ENCODE results near the gene TMEM270. TPM values are rescaled to one million over a fixed set of nuclear protein-coding genes. Genes with fewer than 3 reads are reported as not detected.

TMEM270 gene
- total and polyA plus RNA-seq, 8 donors, result 0.25 to 0.31 TPM; not detected in 6

DNA sequence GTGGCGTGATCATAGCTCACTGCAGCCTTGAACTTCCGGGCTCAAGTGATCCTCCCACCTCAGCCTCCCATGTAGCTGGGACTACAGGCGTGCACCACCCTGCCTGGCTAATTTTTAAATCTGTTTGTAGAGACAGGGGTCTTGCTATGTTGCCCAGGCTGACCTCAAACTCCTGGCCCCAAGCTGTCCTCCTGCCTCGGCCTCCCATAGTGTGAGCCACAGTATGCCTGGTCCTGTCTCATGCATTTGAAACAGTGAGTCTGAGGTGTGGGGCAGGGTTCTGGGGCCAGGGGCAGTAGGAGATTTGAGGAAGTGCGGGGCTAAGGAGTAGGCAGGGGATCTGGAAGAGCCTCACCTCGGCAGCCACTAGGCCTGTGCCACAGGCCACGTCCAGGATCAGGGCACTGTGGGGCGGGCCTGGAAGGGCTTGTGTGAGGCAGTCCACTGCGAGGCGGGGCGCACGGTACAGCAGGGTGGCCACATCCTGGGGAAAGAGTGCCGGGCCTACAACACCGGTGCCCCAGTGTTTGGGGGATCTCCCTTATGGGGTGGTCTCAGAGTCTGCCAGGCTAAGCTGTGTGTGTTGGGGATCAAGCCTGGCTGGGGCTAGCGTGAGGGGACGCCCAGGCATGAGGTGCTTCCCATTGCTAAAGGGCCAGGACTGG is 20.1 kb upstream of the TMEM270 start:
- H3K27ac ChIP-seq, result no peak overlapping the region
- 94 to 95% methylated on average over 16 of the region's 16 CpGs for WGBS, 2 donors
- no peak for FAIRE-seq

DNA sequence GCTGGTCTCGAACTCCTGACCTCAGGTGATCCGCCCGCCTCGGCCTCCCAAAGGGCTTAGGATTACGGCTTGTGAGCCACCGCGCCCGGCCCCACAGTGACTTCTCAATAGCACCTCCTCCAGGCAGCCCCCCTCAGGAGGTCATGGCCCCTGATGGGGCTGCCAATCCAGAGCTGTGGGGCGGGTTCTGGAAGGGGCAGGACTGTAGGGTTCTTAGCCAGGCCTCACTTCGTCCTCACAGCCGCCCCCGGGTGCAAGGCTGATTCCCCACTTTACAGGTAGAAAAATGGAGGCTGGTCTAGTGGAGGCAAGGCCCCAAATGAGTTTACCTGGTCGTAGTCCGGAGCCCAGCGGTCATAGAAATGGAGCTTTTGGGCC is 19.3 kb upstream of the TMEM270 start:
- intact Hi-C loops (cut with DNase I), result no loop called here
- H3K9me3 ChIP-seq, result no peaks in the 10 kb centered on the region
- FAIRE-seq, result no peak
- no peaks in the 10 kb centered on the region for H3K27me3 ChIP-seq
- peak in 3 of 4 donors; percentile 12 to 13 (median 13) for ATAC-seq
- peak overlapping the region; percentile 39 to 62 (median 54) for H3K4me3 ChIP-seq
- H3K36me3 ChIP-seq, result no peaks in the 10 kb centered on the region
- DNase-seq, result peak in 3 of 6 donors; percentile 36 to 72 (median 48)
- TF ChIP-seq, protein P1, sequence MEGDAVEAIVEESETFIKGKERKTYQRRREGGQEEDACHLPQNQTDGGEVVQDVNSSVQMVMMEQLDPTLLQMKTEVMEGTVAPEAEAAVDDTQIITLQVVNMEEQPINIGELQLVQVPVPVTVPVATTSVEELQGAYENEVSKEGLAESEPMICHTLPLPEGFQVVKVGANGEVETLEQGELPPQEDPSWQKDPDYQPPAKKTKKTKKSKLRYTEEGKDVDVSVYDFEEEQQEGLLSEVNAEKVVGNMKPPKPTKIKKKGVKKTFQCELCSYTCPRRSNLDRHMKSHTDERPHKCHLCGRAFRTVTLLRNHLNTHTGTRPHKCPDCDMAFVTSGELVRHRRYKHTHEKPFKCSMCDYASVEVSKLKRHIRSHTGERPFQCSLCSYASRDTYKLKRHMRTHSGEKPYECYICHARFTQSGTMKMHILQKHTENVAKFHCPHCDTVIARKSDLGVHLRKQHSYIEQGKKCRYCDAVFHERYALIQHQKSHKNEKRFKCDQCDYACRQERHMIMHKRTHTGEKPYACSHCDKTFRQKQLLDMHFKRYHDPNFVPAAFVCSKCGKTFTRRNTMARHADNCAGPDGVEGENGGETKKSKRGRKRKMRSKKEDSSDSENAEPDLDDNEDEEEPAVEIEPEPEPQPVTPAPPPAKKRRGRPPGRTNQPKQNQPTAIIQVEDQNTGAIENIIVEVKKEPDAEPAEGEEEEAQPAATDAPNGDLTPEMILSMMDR (IDR thresholded peaks at IDR 0.05), result no peak
- peak overlapping the region in 3 of 4 donors; percentile 42 to 82 (median 74) for H3K27ac ChIP-seq
- H3K4me1 ChIP-seq, result peaks cover 4 to 7% (median 4%) of the 10 kb centered on the region in 3 donors
- WGBS, 2 donors, result 45 to 47% methylated on average over 14 to 15 of the region's 15 CpGs

More for the DNA sequence above, 20.1 kb upstream of the TMEM270 start:
- peaks cover 4 to 7% (median 4%) of the 10 kb centered on the region in 3 donors for H3K4me1 ChIP-seq
- DNase-seq, result peak in 1 of 6 donors; percentile 75
- H3K36me3 ChIP-seq, result no peaks in the 10 kb centered on the region
- H3K9me3 ChIP-seq, result no peaks in the 10 kb centered on the region
- intact Hi-C loops (cut with DNase I), result no loop called here
- no peak overlapping the region for H3K4me3 ChIP-seq
- H3K27me3 ChIP-seq, result no peaks in the 10 kb centered on the region
- no peak for ATAC-seq
- TF ChIP-seq, protein P1 (IDR thresholded peaks at IDR 0.05), result no peak

DNA sequence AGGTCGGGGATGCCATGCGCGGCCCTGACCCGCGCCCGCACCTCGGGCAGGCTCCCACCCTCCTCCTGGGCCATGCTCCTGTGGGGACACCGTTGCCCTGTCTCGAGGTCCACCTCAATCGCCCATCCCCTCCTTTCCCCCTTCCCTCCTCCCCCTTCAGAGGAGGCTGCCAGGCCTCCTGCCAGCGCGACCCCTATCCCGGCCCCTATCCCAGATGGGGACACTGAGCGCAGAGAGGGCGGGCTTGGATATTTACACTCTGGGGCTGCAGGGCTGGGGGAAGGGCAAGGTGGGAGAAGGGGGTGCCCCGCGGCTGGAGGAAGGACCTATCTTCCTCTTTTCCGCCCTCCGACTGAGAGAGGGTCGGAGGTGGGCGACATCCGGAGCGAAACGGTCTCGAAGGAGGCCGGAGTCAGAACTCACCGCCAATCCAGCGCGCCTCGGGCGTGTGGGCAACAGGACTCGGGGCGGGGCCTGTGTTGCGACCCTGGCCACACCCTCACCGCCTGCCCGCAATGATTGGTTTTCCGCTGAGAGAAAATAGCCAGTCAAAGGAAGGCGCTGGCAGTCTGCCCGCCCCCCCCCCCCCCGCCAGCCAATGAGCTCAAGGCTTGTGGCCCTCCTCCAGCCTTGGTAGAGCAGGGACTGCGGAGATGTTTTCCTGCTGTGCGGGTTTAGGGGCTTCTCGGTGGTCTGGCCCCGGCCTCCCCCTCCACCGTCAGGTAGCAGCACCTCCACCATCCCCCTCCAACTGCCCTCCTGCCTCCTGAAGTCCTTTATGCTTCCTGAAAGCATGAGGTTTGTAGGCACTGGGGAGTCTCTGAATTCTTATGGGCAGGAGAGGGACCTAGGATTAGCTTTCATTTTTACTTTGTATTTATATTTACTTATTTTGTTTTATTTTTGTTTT is 18.6 kb upstream of the TMEM270 start, which contains the start of gene METTL27:
Gene METTL27, minus strand, starts transcription at position 450 of the 910 bp plus-strand sequence. Its CDS starts 376 bp downstream, at position 74.
- peak; percentile 93 to 97 (median 94) for DNase-seq
- no peak for FAIRE-seq
- TF ChIP-seq, protein P1 (IDR thresholded peaks at IDR 0.05), result no peak
- H3K9me3 ChIP-seq, result no peaks in the 10 kb centered on the region
- peak within 1 kb of the TSS; percentile 42 to 82 (median 62) for H3K27ac ChIP-seq
- H3K4me3 ChIP-seq, result peak within 1 kb of the TSS; percentile 39 to 62 (median 54)
- ATAC-seq, result peak; percentile 97 to 98 (median 98)
- no peaks in the 10 kb centered on the region for H3K36me3 ChIP-seq
- intact Hi-C loops (cut with DNase I), result no loop called here
- H3K4me1 ChIP-seq, result peaks cover 4 to 7% (median 4%) of the 10 kb centered on the region in 3 donors
- no peaks in the 10 kb centered on the region for H3K27me3 ChIP-seq
- 2 to 3% methylated on average over 35 to 43 of the region's 45 CpGs for WGBS, 2 donors

GRCh38 chr7:73844131-73844547 is 16.8 kb upstream of the TMEM270 start:
- TF ChIP-seq, protein P1 (IDR thresholded peaks at IDR 0.05), result no peak
- ATAC-seq, result no peak
- 48 to 51% methylated on average over 9 of the region's 9 CpGs for WGBS, 2 donors
- Histone ChIP-seq H3K27me3 (no peaks in the 10 kb centered on the region), H3K36me3 (no peaks in the 10 kb centered on the region), H3K4me3 (no peak overlapping the region), H3K4me1 (peaks cover 4 to 7% (median 4%) of the 10 kb centered on the region in 3 donors), H3K27ac (no peak overlapping the region), H3K9me3 (no peaks in the 10 kb centered on the region)
- no peak for DNase-seq
- intact Hi-C loops (cut with DNase I), result no loop called here
- FAIRE-seq, result no peak

Data from pancreas (tissue), 10 donors.